SW 1271 (cell line): ENCODE results near the gene SULT1A3.
"Not testable (repeated sequence)": the region's sequence is repeated elsewhere in the genome, so short reads cannot be mapped to it uniquely, and the experiment has no call there.

ENCODE experiments used
- DNase-seq, 2 experiments: peaks; one replicate each; lab custom pipeline; 2025; lab: John Stamatoyannopoulos, UW

SULT1A3 gene

DNA sequence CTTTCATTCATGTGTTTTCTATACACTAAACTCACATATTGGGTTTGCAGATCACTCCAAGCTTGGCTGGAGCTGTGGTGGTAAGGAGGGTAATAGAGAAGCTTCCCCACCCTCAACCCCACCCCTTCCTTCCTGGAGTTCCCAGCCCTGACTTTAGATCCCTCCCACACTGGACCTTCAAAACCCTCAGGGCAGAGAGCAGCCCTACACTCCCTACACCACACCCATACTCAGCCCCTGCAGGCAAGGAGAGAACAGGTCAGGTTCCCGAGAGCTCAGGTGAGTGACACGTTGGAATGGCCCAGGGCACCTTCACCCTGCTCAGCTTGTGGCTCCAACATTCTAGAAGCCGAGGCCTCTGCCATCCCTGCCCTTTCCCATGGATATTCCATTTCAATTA lies at the start of gene SULT1A3:
SULT1A3 (plus strand) TSS at position 207 of the 400 bp plus-strand sequence. CDS start 1,474 bp downstream, outside the sequence.
- not testable (repeated sequence) for DNase-seq

DNA sequence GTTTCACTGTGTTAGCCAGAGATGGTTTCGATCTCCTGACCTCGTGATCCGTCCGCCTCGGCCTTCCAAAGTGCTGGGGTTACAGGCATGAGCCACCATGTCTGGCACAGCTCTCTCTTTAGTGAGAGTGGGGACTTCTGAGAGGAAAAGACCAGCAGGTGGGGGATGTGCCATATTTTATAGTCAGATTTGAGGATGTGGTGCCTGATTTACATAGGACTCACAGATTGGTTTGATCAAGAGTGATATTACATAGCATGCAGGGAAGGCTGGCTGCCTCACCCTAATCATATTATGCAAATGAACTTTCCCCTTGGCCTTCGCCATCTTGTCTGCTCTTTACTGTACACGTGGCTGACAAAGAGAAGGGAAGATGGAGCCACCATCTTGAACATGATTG lies 48.0 kb upstream of the SULT1A3 start:
- DNase-seq: no peak

DNA sequence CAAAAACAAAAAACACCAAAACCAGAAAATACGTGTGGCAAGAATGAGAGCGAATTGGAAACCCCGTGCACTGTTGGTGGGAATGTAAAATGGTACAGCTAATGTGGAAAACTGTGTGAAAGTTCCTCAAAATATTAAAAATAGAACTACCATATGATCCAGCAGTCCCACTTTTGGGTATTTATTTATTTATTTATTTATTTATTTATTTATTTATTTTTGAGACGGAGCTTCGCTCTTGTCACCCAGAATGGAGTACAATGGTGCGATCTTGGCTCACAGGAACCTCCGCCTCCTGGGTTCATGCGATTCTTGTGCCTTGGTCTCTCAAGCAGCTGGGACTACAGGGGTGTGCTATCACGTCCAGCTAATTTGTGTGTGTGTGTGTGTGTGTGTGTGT lies 46.5 kb upstream of the SULT1A3 start:
- no peak for DNase-seq

DNA sequence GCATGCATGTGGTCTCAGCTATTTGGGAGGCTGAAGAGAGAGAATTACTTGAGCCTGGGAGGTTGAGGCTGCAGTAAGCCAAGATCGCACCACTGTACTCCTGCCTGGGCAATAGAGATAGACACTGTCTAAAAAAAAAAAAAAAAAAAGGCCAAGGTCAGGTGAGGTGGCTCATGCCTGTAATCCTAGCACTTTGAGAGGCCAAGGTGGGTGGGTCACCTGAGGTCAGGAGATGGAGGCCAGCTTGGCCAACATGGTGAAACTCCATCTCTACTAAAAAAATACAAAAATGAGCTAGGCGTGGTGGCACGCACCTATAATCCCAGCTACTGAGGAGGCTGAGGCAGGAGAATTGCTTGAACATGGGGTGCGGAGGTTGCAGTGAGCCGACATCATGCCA lies 43.9 kb upstream of the SULT1A3 start:
- DNase-seq: no peak

DNA sequence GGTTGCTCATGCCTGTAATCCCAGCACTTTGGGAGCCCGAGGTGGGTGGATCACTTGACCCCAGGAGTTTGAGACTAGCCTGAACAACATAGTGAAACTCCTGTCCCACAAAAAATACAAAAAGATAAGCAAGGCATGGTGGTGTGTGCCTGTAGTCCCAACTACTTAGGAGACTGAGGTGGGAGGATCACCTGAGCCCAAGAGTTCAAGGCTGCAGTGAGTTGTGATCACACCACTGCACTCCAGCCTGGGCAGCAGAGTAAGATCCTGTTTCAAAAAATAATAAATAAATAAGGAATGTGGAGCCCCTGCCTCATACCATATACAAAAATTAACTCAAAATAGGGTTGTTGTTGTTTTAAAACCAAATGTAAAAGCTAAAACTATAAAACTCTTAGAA lies 41.8 kb upstream of the SULT1A3 start:
- DNase-seq: no peak

DNA sequence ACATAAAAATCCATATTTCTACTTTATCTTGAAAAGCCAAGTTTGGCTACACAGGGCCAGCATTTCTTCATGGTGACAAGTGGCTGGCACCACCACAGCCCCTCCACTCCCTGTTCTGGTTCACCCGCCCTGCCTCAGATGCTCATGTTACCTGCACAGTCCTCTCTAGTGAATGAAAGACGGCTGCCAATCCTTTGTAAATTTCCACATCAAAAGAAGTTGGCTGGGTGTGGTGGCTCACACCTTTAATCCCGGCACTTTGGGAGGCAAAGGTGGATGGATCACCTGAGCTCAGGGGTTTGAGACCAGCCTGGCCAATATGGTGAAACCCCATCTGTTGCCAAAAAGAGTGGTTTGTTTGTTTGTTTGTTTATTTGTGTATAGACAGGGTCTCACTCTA lies 35.5 kb upstream of the SULT1A3 start:
- DNase-seq: no peak

DNA sequence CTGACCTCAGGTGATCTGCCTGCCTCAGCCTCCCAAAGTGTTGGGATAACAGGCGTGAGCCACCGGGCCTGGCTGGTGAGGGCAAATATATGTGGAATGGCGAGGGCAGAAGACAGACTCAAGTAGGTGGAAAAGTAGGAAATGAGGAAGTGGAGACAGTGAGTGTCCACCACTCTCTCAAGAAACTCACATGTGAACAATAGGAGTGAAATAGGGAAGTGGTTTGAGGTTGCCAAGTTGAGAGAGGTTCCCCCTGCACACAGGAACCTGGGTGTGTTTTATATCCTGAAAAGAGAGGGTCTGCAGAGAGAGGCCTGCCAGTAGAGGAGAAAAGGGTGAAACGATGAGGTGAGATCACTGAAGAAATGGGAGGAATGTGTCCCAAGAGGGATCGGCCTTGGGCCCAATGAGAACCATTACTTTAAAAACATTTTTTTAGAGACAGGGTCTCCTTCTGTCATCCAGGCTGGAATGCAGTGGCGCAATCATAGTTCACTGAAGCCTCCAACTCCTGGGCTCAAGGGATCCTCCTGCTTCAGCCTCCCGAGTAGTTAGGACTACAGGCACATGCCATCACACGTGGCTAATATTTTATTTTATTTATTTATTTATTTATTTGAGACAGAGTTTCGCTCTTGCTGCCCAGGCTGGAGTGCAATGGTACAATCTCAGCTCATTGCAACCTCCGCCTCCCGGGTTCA lies 32.7 kb upstream of the SULT1A3 start:
- no peak for DNase-seq

DNA sequence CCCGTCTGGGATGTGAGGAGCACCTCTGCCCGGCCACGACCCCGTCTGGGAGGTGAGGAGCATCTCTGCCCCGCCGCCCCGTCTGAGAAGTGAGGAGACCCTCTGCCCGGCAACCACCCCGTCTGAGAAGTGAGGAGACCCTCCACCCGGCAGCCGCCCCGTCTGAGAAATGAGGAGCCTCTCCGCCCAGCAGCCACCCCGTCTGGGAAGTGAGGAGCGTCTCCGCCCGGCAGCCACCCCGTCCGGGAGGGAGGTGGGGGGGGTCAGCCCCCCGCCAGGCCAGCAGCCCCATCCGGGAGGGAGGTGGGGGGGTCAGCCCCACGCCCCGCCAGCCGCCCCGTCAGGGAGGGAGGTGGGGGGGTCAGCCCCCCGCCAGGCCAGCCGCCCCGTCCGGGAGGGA lies 30.3 kb upstream of the SULT1A3 start:
- DNase-seq: not testable (repeated sequence)

DNA sequence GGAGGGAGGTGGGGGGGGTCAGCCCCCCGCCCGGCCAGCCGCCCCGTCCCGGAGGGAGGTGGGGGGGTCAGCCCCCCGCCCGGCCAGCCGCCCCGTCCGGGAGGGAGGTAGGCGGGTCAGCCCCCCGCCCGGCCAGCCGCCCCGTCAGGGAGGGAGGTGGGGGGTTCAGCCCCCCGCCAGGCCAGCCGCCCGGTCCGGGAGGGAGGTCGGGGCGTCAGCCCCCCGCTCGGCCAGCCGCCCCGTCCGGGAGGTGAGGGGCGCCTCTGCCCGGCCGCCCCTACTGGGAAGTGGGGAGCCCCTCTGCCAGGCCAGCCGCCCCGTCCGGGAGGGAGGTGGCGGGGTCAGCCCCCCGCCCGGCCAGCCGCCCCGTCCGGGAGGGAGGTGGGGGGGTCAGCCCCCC lies 29.6 kb upstream of the SULT1A3 start:
- DNase-seq: not testable (repeated sequence)

DNA sequence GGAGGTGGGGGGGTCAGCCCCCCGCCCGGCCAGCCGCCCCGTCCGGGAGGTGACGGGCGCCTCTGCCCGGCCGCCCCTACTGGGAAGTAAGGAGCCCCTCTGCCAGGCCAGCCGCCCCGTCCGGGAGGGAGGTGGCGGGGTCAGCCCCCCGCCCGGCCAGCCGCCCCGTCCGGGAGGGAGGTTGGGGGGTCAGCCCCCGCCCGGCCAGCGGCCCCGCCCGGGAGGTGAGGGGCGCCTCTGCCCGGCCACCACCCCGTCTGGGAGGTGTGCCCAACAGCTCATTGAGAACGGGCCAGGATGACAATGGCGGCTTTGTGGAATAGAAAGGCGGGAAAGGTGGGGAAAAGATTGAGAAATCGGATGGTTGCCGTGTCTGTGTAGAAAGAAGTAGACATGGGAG lies 28.9 kb upstream of the SULT1A3 start:
- not testable (repeated sequence) for DNase-seq

DNA sequence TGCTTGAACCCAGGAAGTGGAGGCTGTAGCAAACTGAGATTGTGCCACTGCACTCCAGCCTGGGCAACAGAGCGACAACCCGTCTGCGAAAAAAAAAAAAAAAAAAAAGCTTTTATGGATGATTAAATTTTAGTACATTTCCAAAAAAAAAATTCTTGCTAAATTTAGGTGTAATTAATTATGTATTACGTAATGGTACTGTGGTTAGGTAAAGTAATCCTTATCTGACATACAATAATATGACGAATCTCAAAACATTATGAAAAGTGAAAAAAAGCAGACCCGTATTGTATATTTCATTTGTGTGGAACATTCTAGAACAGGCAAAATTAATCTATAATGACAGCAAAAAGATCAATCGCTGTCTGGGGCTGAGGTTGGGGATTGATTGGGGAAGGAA lies 26.0 kb upstream of the SULT1A3 start:
- no peak for DNase-seq

DNA sequence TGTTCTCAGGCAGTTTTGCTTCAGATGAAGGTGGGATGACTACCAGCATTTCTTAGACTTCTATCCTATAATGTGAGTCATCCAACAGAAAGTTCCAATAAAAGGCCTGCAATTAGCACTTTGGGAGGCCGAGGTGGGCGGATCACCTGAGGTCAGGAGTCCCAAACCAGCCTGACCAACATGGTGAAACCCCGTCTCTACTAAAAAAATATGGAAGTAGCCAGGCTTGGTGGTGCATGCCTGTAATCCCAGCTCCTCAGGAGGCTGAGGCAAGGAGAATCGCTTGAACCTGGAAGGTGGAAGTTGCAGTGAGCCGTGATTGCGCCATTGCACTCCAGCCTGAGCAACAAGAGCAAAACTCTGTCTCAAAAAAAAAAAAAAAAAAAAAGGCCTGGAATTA lies 22.2 kb upstream of the SULT1A3 start:
- not testable (repeated sequence) for DNase-seq

DNA sequence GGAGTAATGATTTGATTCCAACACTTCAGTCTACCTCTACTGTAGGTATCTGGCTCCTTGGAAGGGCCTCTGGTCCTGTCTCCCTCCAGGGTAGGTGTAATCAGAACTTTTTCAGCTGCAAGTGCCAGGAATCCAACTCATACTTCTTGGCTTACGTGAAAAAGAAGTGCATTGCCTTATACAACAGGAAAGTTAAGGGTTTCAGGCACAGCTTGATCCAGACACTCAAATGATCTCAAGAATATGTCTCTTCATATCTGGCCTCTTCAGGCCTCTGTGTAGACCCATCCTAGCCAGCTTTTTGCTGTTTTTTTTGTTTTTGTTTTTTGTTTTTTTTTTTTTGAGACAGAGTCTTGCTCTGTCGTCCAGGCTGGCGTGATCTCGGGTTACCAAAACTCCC lies 19.9 kb upstream of the SULT1A3 start:
- no peak for DNase-seq

DNA sequence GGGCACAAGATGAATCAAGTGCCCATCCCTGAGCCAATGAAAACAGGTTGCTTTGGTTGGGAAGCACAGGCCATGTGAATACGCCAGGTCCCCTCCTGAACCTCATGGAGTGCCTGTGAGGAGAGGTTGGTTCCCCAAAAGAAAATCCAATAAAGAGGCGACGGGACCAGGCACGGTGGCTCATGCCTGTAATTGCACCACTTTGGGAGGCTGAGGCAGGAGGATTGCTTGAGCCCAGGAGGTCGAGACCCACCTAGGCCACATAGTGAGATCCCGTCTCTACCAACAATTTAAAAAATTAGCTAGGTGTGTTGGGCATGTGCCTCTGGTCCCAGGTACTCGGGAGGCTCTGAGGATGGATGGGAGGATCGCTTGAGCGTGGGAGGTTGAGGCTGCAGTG lies 19.1 kb upstream of the SULT1A3 start:
- no peak for DNase-seq

DNA sequence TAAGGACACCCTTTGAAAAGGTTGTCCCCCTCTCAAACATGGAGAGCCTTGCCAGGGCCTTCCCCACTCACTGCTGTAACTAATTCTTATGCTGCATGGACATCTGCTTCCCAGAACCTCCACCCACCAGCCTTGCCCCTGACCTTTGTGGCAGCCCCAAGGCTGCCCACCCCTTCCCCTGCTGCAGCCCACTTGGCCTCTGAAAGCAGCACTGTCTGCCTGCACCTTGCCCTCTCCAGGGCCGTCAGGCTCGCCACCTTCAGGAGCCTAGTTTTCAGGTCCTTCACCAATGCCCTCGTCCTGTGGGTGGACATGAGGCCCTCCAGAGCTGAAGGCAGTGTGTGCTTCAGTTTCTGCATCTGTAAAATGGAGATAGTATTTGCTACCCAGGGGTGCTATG lies 18.3 kb upstream of the SULT1A3 start:
- DNase-seq: no peak

DNA sequence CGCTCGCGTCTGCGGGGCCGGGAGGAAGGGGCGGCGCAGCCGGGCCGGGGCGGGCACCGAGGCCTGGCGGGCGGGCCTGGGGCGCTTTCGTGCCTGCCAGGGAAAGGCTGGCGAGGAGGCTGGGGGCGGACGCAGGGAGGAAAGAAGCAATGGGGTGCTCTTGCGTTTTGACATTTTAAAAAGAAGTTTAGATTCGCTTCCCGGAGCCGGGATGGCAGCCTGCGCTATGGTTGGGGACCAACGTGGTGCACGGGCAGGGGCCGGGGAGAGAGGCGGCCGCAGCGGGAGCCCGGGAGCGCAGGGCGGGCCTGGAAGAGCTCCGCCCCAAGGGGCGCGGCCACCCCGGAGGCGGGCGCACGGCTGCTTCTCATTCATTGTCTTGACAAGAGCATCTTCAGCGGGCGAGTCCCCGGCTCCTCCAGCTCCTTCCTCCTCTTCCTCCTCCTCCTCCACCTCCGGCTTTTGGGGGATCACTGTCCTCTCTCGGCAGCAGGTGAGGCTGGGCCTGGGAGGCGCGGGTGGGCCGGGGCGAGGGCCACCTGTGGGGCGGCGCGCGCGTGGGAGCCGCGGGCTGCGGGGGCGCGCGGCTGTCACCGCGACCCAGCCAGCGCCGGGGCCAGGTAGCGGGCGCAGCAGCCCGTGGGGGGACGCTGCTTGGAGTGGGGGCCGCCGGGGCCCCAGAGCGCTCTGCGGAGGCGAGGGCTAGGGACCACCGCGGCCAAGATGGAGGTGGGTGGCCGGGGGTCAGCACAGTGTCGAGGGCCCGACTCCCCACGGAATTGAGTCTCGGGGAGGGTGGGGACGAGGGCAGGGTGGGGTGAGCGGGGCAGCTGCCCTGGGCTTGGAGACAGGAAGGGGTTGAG lies 15.6 kb upstream of the SULT1A3 start, which contains the start of gene CORO1A:
CORO1A (plus strand) TSS at position 370 of the 863 bp plus-strand sequence. CDS start 1,608 bp downstream, outside the sequence.
- DNase-seq: peak; percentile 43 to 69

DNA sequence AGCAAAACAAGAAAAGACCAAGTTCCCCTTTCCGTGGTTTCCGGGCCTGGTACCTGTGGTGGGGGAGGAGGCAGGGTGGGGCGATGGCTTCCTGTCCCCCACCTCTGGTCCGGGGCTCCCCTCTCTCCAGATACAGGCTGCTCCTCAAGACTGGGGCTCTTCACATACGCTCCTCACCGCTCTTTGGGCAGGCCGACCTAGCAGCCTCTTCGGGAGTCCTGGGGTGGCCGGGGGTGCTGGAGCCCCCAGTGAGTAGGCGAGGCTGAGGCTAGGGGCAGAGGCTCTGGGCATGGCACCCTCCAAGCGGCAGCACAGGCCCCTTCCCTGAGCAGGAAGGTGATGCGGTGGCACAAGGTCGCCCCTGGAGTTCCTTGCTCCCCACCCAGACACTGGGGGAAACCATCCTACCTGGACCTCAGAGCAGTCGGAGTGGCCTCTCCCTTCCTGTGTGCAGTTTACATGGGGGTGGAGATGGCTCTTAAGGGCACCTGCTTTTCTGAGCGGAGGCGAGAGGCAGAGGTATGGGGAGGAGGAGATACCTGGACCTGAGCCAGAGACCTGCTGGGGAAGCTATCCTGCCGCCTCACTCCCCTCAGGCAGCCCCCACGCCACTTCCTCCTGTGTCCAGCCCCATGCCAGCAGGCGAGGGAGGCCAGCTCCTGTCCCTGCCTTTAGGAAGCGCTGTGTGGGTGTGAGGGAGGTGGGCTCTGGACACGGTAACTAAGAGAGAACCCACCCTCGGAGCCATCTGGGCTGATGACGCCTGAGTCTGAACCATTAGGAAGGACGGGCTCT lies 14.8 kb upstream of the SULT1A3 start:
- DNase-seq: no peak

DNA sequence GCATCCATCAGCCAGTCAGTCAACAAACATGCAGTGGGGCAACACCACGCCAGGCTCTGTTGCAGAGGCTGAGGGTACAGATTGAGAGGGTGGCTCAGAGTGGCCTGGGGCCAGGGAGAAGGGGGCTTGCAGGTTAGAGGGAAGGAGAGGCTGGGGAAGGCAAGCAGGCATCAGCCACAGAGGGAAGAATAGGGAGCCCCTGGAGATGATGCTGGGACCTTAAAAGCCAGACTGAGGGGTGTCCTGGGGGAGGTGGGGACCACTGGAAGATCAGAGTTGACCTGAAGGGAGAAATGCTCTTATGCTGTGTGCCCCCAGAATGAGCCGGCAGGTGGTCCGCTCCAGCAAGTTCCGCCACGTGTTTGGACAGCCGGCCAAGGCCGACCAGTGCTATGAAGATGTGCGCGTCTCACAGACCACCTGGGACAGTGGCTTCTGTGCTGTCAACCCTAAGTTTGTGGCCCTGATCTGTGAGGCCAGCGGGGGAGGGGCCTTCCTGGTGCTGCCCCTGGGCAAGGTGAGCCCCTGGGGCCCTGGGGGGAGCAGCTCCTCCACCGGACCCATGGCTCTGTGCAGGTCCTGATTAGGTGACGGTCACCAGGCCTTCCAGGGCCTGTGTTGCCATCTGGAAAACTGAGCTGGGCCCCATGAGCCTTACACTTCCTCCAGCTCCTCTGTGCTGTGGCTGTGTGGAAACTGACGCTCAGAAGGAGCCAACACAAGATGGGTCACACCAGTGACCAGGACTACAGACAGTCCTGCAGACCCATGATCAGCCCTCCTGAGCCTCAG lies 14.0 kb upstream of the SULT1A3 start:
- DNase-seq: no peak

DNA sequence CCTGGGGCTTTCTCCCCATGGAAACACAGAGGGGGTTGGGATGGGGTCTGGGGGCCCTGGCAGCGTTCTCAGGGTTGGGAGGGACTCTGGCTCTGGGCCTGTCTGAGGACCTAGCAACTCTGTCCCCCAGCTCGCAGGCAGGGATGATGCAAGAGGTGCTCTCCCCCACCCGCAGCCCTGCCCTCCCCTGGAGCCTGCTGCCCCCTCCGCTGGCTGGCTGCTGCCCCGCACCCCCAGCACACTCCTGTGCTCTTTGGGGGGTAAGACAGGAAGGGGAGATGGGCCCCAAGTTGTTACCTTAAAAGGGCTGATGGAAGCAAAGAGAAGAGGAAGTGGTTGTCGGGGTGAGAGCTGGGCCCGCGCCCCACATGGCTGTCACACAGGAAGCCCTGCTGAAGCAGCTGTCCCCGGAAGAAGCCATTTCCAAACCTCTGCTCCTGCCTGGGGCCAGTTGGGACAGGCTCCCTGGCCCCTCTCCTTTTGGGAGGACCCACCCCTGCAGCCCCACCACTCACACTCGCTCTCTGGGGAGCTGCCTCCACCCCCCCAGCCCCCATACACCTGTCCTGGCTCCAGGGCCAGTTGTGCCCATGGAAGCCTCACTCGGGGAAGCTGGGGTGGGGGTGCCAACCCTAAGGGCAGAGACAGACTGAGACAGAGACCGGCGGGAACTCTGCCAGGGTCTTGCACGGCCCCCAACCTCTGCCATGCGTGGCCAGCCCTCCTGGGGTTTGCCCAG lies 13.2 kb upstream of the SULT1A3 start:
- DNase-seq: no peak

DNA sequence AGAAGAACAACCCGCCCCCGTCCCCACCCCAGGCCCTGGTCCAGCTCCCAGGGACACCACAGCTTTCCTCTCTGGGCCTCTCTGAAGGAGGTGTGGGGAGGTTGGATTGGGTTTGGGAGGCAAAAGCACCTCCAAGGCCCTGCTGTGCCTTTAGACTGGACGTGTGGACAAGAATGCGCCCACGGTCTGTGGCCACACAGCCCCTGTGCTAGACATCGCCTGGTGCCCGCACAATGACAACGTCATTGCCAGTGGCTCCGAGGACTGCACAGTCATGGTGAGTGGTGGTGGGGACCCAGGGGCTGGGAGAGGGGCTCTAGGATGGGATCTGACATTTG lies 12.6 kb upstream of the SULT1A3 start:
- no peak for DNase-seq
